HepG2 (cell line): ENCODE data around the gene SND1. TPM values are rescaled to one million over a fixed set of nuclear protein-coding genes. Genes with fewer than 3 reads are reported as not detected.

Experiments used
- ATAC-seq: fragments of 200-7000 bp; cut with Tn5 transposase; 3 replicates; pipeline ENCODE4 v1.9.1; 2020; ENCODE audit warnings: mild to moderate bottlenecking, moderate library complexity
- BruUV-seq: library from RNA; stranded (reverse); fragments of 400-500 nt; replicated peaks from 2 replicates; lab custom pipeline; 2021; lab: Mats Ljungman, UMichigan
- CTCF ChIA-PET: fragments of 300-600 bp; formaldehyde crosslinking; extraction: SDS; loops from one replicate; lab custom pipeline; 2021; ENCODE audit warnings: low total read pairs, inconsistent platforms, low intra/inter-chr PET ratio; lab: Yijun Ruan, JAX
- POLR2A ChIA-PET: fragments of 350-600 bp; sonication (Branson Sonifier 250); formaldehyde crosslinking; loops from one replicate; lab custom pipeline; 2020; ENCODE audit warnings: antibody characterized with exemption, inconsistent platforms; lab: Yijun Ruan, JAX
- DNase-seq: peaks from one replicate; pipeline ENCODE4 v3.0.0-alpha.2; 2015; ENCODE audit warnings: low spot score
- FAIRE-seq: peaks from 3 replicates; lab custom pipeline; 2011; peaks lifted over from hg19 to GRCh38; lab: Jason Lieb, UNC
- H2AFZ ChIP-seq: one replicate; pipeline ENCODE4 v1.6.1; 2011; ENCODE audit warnings: low read length, inconsistent platforms
- H3K27ac ChIP-seq: fragments of 300-600 bp; 3 replicates; pipeline ENCODE4 v1.8.0; 2011; ENCODE audit warnings: mixed run types, mild to moderate bottlenecking, mixed read lengths, low read length, inconsistent platforms; ENCODE audit not compliant: insufficient read depth; ENCODE audit errors: extremely low read length
- H3K27me3 ChIP-seq, 2 experiments: fragments of 200-600 bp in 1 of 2; 2 replicates in 1 of 2; 3 replicates in 1 of 2; pipeline versions ENCODE4 v1.6.0 to v1.8.0; 2011; ENCODE audit warnings: low read length in 2 of 2, mild to moderate bottlenecking in 2 of 2, moderate library complexity in 2 of 2, inconsistent platforms in 1 of 2; ENCODE audit not compliant: insufficient read depth in 2 of 2, control insufficient read depth in 1 of 2
- H3K36me3 ChIP-seq, 2 experiments: fragments of 200-600 bp in 1 of 2; replicated peaks in 1 of 2; 2 replicates in 1 of 2; 3 replicates in 1 of 2; pipeline versions ENCODE4 v1.5.1 to v1.8.0; 2011; ENCODE audit warnings: low read length in 2 of 2, inconsistent platforms in 1 of 2; ENCODE audit not compliant: insufficient read depth in 2 of 2, control insufficient read depth in 1 of 2
- H3K4me1 ChIP-seq: 2 replicates; pipeline ENCODE4 v1.5.1; 2012; ENCODE audit warnings: low read length, inconsistent platforms; ENCODE audit not compliant: insufficient read depth
- H3K4me2 ChIP-seq: 2 replicates; pipeline ENCODE4 v1.6.0; 2011; ENCODE audit warnings: low read depth, low read length, inconsistent platforms
- H3K4me3 ChIP-seq, 3 experiments: fragments of 200-600 bp in 1 of 3; sonication (generic), shearing (Covaris generic) in 1 of 3; replicated peaks in 1 of 3; 2 replicates each; pipeline ENCODE4 v1.5.1; 2011 to 2016; ENCODE audit warnings: low read length in 3 of 3, inconsistent platforms in 2 of 3, low read depth in 2 of 3, mild to moderate bottlenecking in 2 of 3, control low read depth in 1 of 3, mixed read lengths in 1 of 3; ENCODE audit not compliant: insufficient read depth in 1 of 3
- H3K79me2 ChIP-seq: one replicate; pipeline ENCODE4 v1.6.1; 2011; ENCODE audit warnings: low read length, inconsistent platforms; ENCODE audit not compliant: insufficient read depth
- H3K9ac ChIP-seq: 2 replicates; pipeline ENCODE4 v1.6.0; 2011; ENCODE audit warnings: mild to moderate bottlenecking, low read depth, low read length, inconsistent platforms; ENCODE audit not compliant: insufficient read depth
- H3K9me3 ChIP-seq: 2 replicates; pipeline ENCODE4 v1.5.1; 2012; ENCODE audit warnings: mild to moderate bottlenecking, low read length
- H4K20me1 ChIP-seq: 2 replicates; pipeline ENCODE4 v1.6.0; 2011; ENCODE audit warnings: inconsistent platforms, mild to moderate bottlenecking, low read length, moderate library complexity; ENCODE audit not compliant: insufficient read depth
- CAMTA2 ChIP-seq: sonication (generic); formaldehyde crosslinking; IDR thresholded peaks from 2 replicates; pipeline ENCODE4 v1.4.0; 2020; ENCODE audit warnings: mild to moderate bottlenecking, missing genetic modification reagents, borderline replicate concordance
- CBX5 ChIP-seq: sonication (generic); formaldehyde crosslinking; IDR thresholded peaks from 2 replicates; pipeline ENCODE4 v1.4.0; 2020; ENCODE audit warnings: missing genetic modification reagents, borderline replicate concordance
- CCDC6 ChIP-seq: sonication (generic); formaldehyde crosslinking; IDR thresholded peaks from 2 replicates; pipeline ENCODE4 v1.8.1; 2022; ENCODE audit warnings: mild to moderate bottlenecking, missing genetic modification reagents, moderate library complexity
- KDM1A ChIP-seq: IDR thresholded peaks from 2 replicates; pipeline ENCODE4 v1.6.1; 2016; ENCODE audit warnings: missing compliant biosample characterization
- MED13 ChIP-seq: sonication (generic); formaldehyde crosslinking; IDR thresholded peaks from 2 replicates; pipeline ENCODE4 v1.5.0; 2020; ENCODE audit warnings: missing genetic modification reagents
- NFRKB ChIP-seq: fragments of 450-650 bp; IDR thresholded peaks from 2 replicates; pipeline ENCODE4 v1.6.1; 2017
- NFYB ChIP-seq: sonication (generic); formaldehyde crosslinking; IDR thresholded peaks from 2 replicates; pipeline ENCODE4 v1.4.0; 2020; ENCODE audit warnings: missing genetic modification reagents
- SKI ChIP-seq: fragments of 450-650 bp; IDR thresholded peaks from one replicate; pipeline ENCODE4 v1.6.1; 2018; ENCODE audit warnings: mild to moderate bottlenecking; ENCODE audit not compliant: partially characterized antibody
- SMAD1 ChIP-seq: sonication (generic); formaldehyde crosslinking; IDR thresholded peaks from 2 replicates; pipeline ENCODE4 v1.4.0; 2020; ENCODE audit warnings: missing genetic modification reagents, low read depth, mild to moderate bottlenecking, borderline replicate concordance
- ZFP36L2 ChIP-seq: sonication (generic); formaldehyde crosslinking; IDR thresholded peaks from 2 replicates; pipeline ENCODE4 v1.4.0; 2020; ENCODE audit warnings: missing genetic modification reagents
- WGBS: methylation state at CpG from one replicate; pipeline ENCODE4 v1.1.6; 2017; ENCODE audit warnings: low lambda C conversion rate; 5-methylcytosine and 5-hydroxymethylcytosine counted together
- in situ Hi-C: cut with HindIII; loops from 2 replicates; pipeline ENCODE4 v1.10.0; 2017; ENCODE audit warnings: low pct_unique_long_range_greater_than_20kb; ENCODE audit not compliant: extremely low pct_ligation_motif_present
- intact Hi-C: fragments of 100-400 bp; cut with micrococcal nuclease; formaldehyde crosslinking; loops from one replicate; pipeline ENCODE4 v1.10.0; 2022; ENCODE audit not compliant: unreplicated experiment
- polyA plus RNA-seq, 8 experiments: library from polyadenylated mRNA; depleted of rRNA in 3 of 8; stranded (reverse) in 7 of 8; unstranded in 1 of 8; fragments of >200 nt; fragmentation: Illumina TruSeq in 4 of 8; extraction: Trizol in 4 of 8; gene quantifications; 2 replicates each; pipeline versions ENCODE4 v1.2.1 to v1.2.3, GENCODE V29; 2011 to 2016; ENCODE audit warnings: low read depth in 4 of 8, missing spikeins in 1 of 8, mixed read lengths in 1 of 8; ENCODE audit not compliant: insufficient read depth in 1 of 8
- total RNA-seq, 5 experiments: library from RNA; depleted of rRNA; stranded (reverse); fragments of >200 nt; fragmentation: Illumina TruSeq; extraction: Trizol; gene quantifications; 2 replicates each; pipeline ENCODE4 v1.2.3, GENCODE V29; 2016; ENCODE audit warnings: low read depth in 1 of 5
- TF ChIP-seq, protein P1 (sequence below): sonication (generic); formaldehyde crosslinking; IDR thresholded peaks from 2 replicates; pipeline ENCODE4 v1.4.0; 2020; ENCODE audit warnings: missing genetic modification reagents

The SND1 gene
- total and polyA plus RNA-seq, 2 of the 13 experiments (the other 11 are each of a cell fraction or from before 2014, with no cell fraction given), result 110 to 182 TPM

- FAIRE-seq (no peak), DNase-seq (no peak), ATAC-seq (no peak)
- H4K20me1 ChIP-seq, result peaks cover 8% of the 10 kb centered on the region; the same call in 1 of the 2 replicates
- POLR2A ChIA-PET, result no interaction called here
- no TSS peak for BruUV-seq
- peaks cover under 1% of the 10 kb centered on the region for H3K79me2 ChIP-seq
- H3K36me3 ChIP-seq, result peaks cover 17 to 79% of the 10 kb centered on the region in 2 experiments
- no peak overlapping the region for H3K4me3 ChIP-seq
- H3K27me3 ChIP-seq, result no peaks in the 10 kb centered on the region
- no peak overlapping the region for H3K9ac ChIP-seq
- H3K27ac ChIP-seq, result no peak overlapping the region
- no peaks in the 10 kb centered on the region for H3K9me3 ChIP-seq
- no peak overlapping the region for H2AFZ ChIP-seq
- no peaks in the 10 kb centered on the region for H3K4me1 ChIP-seq
- 97% methylated on average over 4 of the region's 4 CpGs for WGBS
- CTCF ChIA-PET, result no interaction called here
- intact Hi-C loops (no loop called here), in situ Hi-C loops (no loop called here)
- H3K4me2 ChIP-seq, result no peak overlapping the region
- TF ChIP-seq KDM1A (CRISPR knock-in tag) (no peak), CCDC6 (CRISPR knock-in tag) (no peak), SKI (no peak), MED13 (CRISPR knock-in tag) (no peak), ZFP36L2 (no peak), NFRKB (no peak), NFYB (CRISPR knock-in tag) (no peak), CAMTA2 (CRISPR knock-in tag) (no peak), CBX5 (CRISPR knock-in tag) (no peak), SMAD1 (CRISPR knock-in tag) (no peak)
- TF ChIP-seq, protein P1, sequence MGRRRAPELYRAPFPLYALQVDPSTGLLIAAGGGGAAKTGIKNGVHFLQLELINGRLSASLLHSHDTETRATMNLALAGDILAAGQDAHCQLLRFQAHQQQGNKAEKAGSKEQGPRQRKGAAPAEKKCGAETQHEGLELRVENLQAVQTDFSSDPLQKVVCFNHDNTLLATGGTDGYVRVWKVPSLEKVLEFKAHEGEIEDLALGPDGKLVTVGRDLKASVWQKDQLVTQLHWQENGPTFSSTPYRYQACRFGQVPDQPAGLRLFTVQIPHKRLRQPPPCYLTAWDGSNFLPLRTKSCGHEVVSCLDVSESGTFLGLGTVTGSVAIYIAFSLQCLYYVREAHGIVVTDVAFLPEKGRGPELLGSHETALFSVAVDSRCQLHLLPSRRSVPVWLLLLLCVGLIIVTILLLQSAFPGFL (CRISPR knock-in tag), result no peak
Observed at GRCh38 chr7:127933146-127933545, 281.2 kb downstream of the SND1 start.
